Urinary bladder (tissue), 4 donors: ENCODE data around the gene GUCY1A2. TPM values are rescaled to one million over a fixed set of nuclear protein-coding genes. Genes with fewer than 3 reads are reported as not detected.

Experiments used
- DNase-seq: peaks from one replicate; pipeline ENCODE4 v3.0.0-alpha.2; 2015; ENCODE audit errors: extremely low spot score
- H3K27ac ChIP-seq: one replicate; pipeline ENCODE4 v1.5.1; 2013; ENCODE audit warnings: low read depth, mild to moderate bottlenecking, moderate library complexity
- H3K36me3 ChIP-seq: one replicate; pipeline ENCODE4 v1.6.1; 2013; ENCODE audit warnings: mild to moderate bottlenecking, moderate library complexity; ENCODE audit not compliant: insufficient read depth
- H3K4me1 ChIP-seq: one replicate; pipeline ENCODE4 v1.6.1; 2013; ENCODE audit warnings: mild to moderate bottlenecking, moderate library complexity; ENCODE audit not compliant: insufficient read depth
- H3K4me3 ChIP-seq: one replicate; pipeline ENCODE4 v1.5.1; 2013; ENCODE audit warnings: low read depth, low read length
- WGBS: extraction: QIAGEN DNeasy Blood & Tissue Kit; methylation state at CpG from one replicate; pipeline ENCODE4 v1.1.7; 2013; 5-methylcytosine and 5-hydroxymethylcytosine counted together
- polyA plus RNA-seq: library from polyadenylated mRNA; stranded (reverse); fragments of 200-250 nt; gene quantifications from one replicate; pipeline ENCODE4 v1.2.3, GENCODE V29; 2013
- total RNA-seq: library from RNA; depleted of rRNA; stranded (reverse); fragments of >200 nt; gene quantifications from one replicate; pipeline ENCODE4 v1.2.3, GENCODE V29; 2014
- donor health status: healthy with polysubstance abuse.
- donor health status: healthy.

Gene GUCY1A2
- total and polyA plus RNA-seq, 2 donors: 0.99 to 58.5 TPM

DNA sequence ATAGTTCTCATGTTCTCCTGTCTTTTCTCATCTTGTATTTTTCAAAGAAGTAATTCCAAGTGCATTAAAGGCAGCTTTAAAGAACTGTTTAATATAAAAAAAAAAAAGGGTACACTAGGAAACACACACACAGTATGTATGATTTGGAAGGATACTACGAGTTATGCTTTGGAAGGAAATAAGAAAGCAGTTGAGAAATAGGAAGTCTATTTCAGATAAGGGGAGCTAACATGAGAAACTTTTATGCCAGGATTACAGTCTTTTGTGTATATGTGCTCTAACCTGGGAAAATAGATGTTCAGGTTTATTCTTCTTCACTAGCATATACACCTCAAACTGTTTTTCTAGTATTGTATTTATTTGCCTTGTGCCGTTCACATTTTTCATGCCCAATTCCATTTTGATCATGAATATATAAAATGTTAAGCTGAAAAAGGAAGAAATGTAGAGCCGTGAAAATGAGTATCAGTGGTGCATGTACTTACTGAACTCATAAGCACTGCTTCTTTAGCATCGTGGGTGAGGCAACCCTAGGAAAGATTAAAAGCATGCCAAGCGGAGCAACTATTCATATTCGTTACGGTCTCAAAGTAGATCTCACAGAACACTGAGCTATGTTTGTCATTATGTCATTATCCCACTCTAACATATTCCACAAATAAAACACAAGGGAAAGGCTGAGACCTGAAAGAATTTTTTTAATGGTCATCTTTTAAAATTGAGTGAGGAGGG lies 59.6 kb downstream of the GUCY1A2 start:
- DNase-seq: no peak
- no peaks in the 10 kb centered on the region for H3K4me1 ChIP-seq
- no peak overlapping the region for H3K27ac ChIP-seq
- 49% methylated on average over 7 of the region's 7 CpGs for WGBS
- no peak overlapping the region for H3K4me3 ChIP-seq
- no peaks in the 10 kb centered on the region for H3K36me3 ChIP-seq

DNA sequence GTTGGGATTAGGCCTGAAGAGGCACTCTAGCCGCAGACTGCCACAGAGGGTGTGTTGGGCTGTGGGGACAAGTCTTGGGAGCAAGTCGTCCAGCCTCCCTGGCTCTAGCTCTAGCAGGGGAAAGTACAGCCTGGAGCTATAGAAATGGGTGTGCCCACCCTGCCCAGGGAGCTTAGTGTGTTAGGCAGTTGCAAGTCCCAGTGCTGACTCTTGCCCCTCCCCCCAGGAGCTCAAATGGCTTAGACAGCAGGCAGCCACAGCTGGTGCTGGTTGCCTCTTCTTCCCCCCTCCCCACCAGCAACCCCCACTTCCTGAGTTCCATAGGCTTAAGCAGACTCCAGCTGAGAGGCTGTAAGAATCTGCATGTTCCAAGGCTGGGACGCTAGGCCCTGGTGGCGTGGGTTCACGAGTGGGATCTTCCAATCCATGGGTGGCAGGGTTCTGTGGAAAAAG lies 61.2 kb downstream of the GUCY1A2 start:
- Histone ChIP-seq H3K27ac (no peak overlapping the region), H3K36me3 (no peaks in the 10 kb centered on the region), H3K4me3 (no peak overlapping the region), H3K4me1 (no peaks in the 10 kb centered on the region)
- WGBS: 92% methylated on average over 5 of the region's 5 CpGs
- no peak for DNase-seq

DNA sequence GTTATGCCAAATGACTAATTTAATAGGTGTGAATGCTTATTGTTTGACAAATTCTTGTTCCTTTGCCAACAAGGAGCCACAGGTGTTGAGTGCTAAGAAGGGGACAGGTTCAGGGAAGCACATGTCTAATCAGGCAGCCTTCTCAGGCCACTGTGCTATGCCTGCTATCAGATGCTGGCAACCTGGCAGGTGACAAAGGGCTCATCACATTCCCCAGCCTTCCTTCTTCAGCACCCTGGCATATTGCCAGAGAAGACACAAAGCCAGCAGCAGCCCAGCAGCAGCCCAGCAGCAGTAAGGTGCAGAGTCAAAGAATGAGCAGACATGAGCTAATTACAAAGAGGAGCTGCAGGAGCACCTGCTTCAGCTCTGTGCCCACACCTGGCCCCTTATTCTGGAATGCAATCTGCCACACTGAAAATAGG lies 68.2 kb downstream of the GUCY1A2 start:
- H3K27ac ChIP-seq: no peak overlapping the region
- no peaks in the 10 kb centered on the region for H3K4me1 ChIP-seq
- no peaks in the 10 kb centered on the region for H3K36me3 ChIP-seq
- no peak for DNase-seq
- H3K4me3 ChIP-seq: no peak overlapping the region

DNA sequence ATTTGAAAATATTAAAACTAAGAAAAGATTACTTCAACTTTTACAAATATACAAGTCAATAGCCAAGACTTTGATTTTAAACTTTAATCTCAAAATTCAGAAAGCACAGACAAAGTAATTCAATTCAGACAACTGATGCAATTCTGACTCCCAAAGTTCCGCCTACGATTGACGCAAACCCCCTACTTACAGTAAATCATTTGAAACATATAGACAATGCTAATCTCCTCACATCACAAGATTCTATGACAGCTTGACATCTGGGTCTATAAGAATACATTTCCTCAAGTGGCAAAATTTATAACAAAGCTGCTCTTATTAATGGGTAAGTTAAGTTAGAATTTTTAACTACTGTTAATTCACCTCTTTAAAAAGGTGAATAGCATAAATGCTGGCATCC lies 75.2 kb downstream of the GUCY1A2 start:
- no peak overlapping the region for H3K27ac ChIP-seq
- no peaks in the 10 kb centered on the region for H3K36me3 ChIP-seq
- no peaks in the 10 kb centered on the region for H3K4me1 ChIP-seq
- DNase-seq: no peak
- WGBS: 98% methylated on average over 3 of the region's 3 CpGs
- no peak overlapping the region for H3K4me3 ChIP-seq

DNA sequence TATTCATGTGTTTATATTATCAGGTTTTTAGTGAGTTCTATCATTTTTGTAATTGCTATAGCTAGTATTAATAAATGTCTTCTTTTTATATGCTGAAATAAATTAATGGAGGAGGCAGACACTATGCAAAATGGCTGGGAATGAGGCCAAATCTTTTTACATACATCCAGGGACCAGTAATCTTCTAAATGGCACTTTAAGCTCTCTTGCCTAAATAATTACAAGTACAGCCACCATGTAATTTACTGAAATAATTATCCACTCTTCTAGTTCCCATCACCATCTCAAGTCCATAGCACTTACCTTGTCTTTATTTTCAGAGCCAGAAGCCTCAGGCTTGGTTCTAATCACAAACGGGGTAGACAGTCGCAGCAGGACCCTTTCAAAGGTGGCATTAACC lies 79.1 kb downstream of the GUCY1A2 start:
- no peak for DNase-seq

DNA sequence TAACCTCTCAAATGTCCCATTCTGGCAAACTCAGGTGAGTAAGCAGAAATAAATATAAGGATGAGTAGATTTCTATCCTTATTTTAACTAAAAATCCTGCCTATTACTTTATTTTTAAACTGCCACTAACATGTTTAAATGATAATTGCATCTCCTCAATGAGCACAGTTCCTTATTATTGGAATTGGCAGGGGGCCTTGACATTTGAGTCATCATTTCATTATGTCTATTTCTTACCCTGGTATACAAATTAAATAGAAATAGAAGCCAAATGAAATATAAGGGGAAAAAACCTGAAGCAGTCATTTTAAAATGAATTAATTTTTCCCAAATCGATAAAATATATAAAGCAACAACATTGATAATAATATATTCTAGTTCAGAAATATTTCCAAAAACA lies 81.2 kb downstream of the GUCY1A2 start:
- DNase-seq: no peak
- Histone ChIP-seq H3K4me3 (no peak overlapping the region), H3K36me3 (no peaks in the 10 kb centered on the region), H3K4me1 (no peaks in the 10 kb centered on the region), H3K27ac (no peak overlapping the region)
- 95% methylated on average over 1 of the region's 1 CpG for whole genome bisulfite sequencing

More for the DNA sequence above, 79.1 kb downstream of the GUCY1A2 start:
- Histone ChIP-seq H3K36me3 (no peaks in the 10 kb centered on the region), H3K4me1 (no peaks in the 10 kb centered on the region), H3K27ac (no peak overlapping the region), H3K4me3 (no peak overlapping the region)
- WGBS: 76% methylated on average over 2 of the region's 2 CpGs

DNA sequence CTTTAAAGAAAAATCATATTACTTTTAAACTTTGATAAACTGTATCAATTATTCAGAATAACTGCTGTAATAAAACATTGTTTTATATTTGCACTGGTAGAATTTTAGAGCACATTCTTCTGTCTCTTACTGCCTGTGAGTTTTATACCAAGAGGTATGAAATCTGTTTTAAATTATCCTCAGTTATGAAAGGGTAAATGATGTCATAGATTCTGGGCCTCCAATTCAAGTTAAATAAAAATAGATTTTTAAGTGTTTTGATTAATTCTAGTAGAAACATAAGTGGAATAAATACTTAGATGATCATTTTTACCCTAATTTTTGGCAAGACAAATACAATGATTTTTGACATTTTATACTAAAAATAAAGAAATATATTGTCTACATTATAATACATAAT lies 93.0 kb downstream of the GUCY1A2 start:
- Histone ChIP-seq H3K27ac (no peak overlapping the region), H3K36me3 (no peaks in the 10 kb centered on the region), H3K4me3 (no peak overlapping the region), H3K4me1 (no peaks in the 10 kb centered on the region)
- DNase-seq: no peak

DNA sequence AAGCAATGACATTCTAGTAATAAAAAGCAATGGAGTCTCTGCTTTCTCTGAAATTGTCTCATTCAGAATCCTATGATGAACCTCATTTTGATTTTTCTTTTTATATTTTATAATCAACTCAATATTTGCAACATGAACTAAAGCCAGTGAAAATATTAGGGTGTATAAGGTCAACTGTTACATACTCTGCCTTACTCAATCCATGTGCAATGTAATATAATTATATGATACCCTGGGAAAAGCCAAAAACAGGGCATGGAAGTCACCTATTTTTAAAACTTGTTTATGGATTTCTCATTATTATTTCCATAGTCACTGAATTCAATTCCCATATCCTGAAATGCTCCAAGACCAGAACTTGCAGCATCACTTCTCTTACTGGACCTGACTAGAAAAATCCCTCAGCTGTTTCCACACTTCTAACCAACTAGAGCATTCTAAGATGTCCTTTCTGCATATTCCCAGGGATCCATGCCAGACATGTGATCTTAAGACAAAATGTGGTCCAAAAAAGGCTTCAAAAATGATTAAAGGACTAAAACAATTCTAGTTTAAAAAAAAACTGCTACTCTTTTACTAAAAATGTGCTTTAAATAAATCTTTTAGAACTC lies 97.3 kb downstream of the GUCY1A2 start:
- DNase-seq: no peak
- no peak overlapping the region for H3K4me3 ChIP-seq

DNA sequence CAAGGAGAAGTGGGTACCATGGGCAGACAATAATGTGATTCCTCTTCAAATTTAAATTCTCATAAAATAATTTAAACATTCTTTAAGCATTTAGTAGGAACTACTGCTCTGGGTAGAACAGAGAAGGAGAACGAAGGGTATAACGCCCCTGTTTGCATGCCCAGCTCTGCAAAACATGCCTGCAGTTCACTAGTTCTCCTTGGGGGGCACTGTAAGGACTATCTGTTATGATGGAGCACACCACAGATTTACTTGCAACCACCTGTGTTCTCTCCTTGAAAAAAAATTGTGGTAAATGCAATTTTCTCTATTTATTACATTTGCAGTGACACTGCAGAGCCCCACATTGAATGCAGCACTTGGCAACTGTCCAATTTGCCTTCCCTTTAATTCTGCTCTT lies 100.3 kb downstream of the GUCY1A2 start:
- no peaks in the 10 kb centered on the region for H3K4me1 ChIP-seq
- H3K27ac ChIP-seq: no peak overlapping the region
- H3K36me3 ChIP-seq: no peaks in the 10 kb centered on the region
- no peak overlapping the region for H3K4me3 ChIP-seq
- 81% methylated on average over 2 of the region's 2 CpGs for WGBS
- DNase-seq: no peak

More for the DNA sequence above, 97.3 kb downstream of the GUCY1A2 start:
- H3K36me3 ChIP-seq: no peaks in the 10 kb centered on the region
- H3K27ac ChIP-seq: no peak overlapping the region
- H3K4me1 ChIP-seq: no peaks in the 10 kb centered on the region

DNA sequence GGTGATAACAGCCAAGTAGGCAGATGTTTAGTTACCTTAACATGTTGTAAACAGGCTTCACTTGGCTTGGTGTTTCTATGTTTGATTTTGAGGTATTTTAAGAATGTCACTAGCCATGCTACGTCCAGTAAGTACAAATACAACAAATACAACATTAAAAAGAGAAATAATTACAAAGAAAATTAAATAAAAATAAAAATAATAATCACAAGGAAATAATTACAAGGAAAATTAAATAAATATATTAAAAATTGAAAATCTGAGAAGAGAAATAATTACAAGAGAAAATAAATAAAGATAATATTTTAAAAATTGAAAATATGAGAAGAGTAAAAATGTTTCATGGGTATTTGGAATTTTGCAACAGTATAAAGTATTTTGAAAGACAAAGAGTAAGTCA lies 103.9 kb downstream of the GUCY1A2 start:
- no peak for DNase-seq
- Histone ChIP-seq H3K27ac (no peak overlapping the region), H3K4me3 (no peak overlapping the region), H3K4me1 (no peaks in the 10 kb centered on the region), H3K36me3 (no peaks in the 10 kb centered on the region)
- WGBS: 58% methylated on average over 1 of the region's 1 CpG

DNA sequence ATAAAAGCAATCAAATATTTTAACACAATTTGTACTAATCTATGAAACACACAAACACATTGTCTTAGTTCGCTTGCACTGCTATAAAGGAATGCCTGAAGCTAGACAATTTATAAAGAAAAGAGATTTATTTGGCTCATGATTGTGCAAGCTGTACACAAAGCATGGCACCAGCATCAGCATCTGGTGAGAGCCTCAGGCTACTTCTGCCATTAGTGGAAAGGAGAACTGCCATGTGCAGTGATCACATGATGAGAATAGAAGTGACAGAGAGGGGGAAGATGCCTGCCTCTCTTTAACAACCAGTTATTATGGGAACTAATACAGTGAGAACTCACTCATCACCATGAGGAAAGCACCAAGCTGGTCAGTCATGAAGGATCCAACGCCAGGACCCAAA lies 105.1 kb downstream of the GUCY1A2 start:
- Histone ChIP-seq H3K36me3 (no peaks in the 10 kb centered on the region), H3K4me3 (no peak overlapping the region), H3K4me1 (no peaks in the 10 kb centered on the region), H3K27ac (no peak overlapping the region)
- no peak for DNase-seq
- 74% methylated on average over 2 of the region's 2 CpGs for WGBS

DNA sequence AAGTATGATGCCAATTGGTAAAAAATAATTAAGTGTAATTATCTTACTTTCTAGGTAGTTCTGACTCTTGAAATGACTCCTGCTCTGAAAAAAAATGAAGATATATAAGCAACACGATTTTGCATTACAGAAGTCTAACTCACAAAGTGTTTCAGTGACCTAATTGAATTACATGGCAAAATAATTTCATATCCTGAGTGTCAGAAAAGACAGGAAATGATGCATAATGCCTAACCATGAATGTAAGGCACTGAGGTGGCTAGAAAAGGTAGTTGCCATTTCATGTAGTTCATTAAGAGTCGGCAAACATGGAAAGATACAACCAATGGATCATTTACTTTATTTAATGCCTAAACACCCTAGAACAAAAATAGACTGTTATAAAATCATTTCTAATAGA lies 113.5 kb downstream of the GUCY1A2 start:
- DNase-seq: no peak
- no peak overlapping the region for H3K27ac ChIP-seq
- 1% methylated on average over 2 of the region's 2 CpGs for WGBS
- no peak overlapping the region for H3K4me3 ChIP-seq
- H3K36me3 ChIP-seq: no peaks in the 10 kb centered on the region
- no peaks in the 10 kb centered on the region for H3K4me1 ChIP-seq

DNA sequence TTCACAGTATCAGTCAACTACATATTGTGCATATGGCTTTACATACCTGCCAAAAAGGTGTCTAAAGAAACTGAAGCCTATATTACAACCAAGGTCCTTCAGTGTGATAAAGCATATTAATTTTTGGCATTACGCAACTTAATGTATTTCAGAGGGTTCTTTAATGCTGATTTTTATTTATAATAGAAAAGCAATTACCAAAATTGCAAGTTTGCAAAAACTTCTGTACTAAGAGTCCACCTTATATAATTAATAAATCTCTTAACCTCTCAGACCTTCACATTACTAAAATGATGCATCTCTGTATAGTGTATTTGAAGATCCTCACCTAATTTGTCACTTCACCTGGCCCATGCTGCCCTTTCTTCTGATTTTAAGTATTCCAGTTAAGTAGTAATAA lies 128.6 kb downstream of the GUCY1A2 start:
- DNase-seq: no peak
- no peaks in the 10 kb centered on the region for H3K4me1 ChIP-seq
- H3K27ac ChIP-seq: no peak overlapping the region
- no peak overlapping the region for H3K4me3 ChIP-seq
- 100% methylated on average over 1 of the region's 1 CpG for WGBS
- H3K36me3 ChIP-seq: no peaks in the 10 kb centered on the region

DNA sequence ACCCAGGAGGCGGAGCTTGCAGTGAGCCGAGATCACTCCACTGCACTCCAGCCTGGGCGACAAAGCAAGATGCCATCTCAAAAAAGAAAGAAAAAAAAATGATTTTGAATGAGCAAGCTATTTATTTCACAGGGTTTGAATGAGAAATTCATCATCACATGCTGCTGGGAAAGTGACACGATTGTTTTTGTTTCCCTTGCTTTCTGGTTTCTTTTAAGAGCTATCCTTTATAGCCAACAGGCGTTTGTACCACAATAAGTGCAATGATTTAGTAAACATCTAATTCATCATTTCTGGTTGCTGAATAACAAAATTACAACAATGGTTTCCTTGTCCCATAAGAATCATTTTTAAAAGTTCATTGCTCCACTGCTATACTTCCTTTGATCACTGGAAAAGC lies 129.9 kb downstream of the GUCY1A2 start:
- Histone ChIP-seq H3K36me3 (no peaks in the 10 kb centered on the region), H3K4me3 (no peak overlapping the region), H3K27ac (no peak overlapping the region), H3K4me1 (no peaks in the 10 kb centered on the region)
- 93% methylated on average over 5 of the region's 5 CpGs for WGBS
- DNase-seq: no peak
